ENCODE measurements around the gene RNF150. TPM values are rescaled to one million over a fixed set of nuclear protein-coding genes. Genes with fewer than 3 reads are reported as not detected.

RNF150 gene
- total and polyA plus RNA-seq, 2 of the 8 experiments (the other 6 are each of a cell fraction or from before 2014, with no cell fraction given): 3.4 to 4.8 TPM

DNA sequence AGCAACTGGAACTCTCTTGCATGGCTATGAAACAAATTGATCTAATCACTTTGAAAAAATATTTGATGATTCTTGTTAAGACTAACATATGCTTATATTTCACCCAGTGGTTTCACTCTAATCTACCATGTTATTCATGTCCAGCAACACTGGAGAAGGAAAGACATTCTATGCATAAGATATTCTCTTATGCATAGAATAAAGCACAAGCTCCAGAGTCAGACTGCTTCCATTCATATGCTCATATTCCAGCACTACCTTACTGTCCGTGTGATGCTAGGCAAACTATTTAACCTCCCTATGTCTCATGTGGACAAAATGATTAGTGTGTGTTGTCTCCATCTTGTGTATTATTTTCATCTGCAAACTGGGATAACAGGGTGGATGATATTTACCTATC lies 124.1 kb downstream of the RNF150 start:
- CTCF ChIA-PET (ENCODE audit: partially characterized antibody): no interaction called here
- Histone ChIP-seq H3K23me2 (ENCODE audit: low read depth, low read length) (no peaks in the 10 kb centered on the region), H3K9me3 (ENCODE audit: insufficient read depth in 2 of 2, low read depth in 1 of 2, low read length in 1 of 2) (peaks cover 0 to 6% of the 10 kb centered on the region in 2 experiments; a peak in 1 of 4 replicates), H3K9ac (replicated peaks in 1 of 4; ENCODE audit: extremely low read depth in 1 of 4, low read depth in 3 of 4, low read length in 3 of 4) (no peak overlapping the region), H4K8ac (ENCODE audit: extremely low read depth, insufficient read depth, low read length) (no peak overlapping the region), H3K23ac (ENCODE audit: insufficient read length) (no peak overlapping the region), H3K4me1 (replicated peaks in 1 of 4; ENCODE audit: control insufficient read depth in 3 of 4, insufficient read depth in 4 of 4, low read length in 3 of 4) (no peaks in the 10 kb centered on the region), H4K91ac (replicated peaks; ENCODE audit: insufficient read length, low read length) (no peak overlapping the region), H3K4me2 (ENCODE audit: insufficient read depth in 1 of 2, low read depth in 2 of 2, low read length in 2 of 2) (no peak overlapping the region), H3K27me3 (replicated peaks in 1 of 4; ENCODE audit: control insufficient read depth in 3 of 4, extremely low read depth in 1 of 4, insufficient read depth in 3 of 4, low read length in 3 of 4) (no peaks in the 10 kb centered on the region), H2BK15ac (ENCODE audit: low read length) (no peak overlapping the region), H2BK12ac (ENCODE audit: low read depth, low read length) (no peak overlapping the region), H2AFZ (ENCODE audit: low read length) (no peak overlapping the region), H2BK120ac (replicated peaks; ENCODE audit: low read depth, low read length) (no peak overlapping the region), H3K4ac (replicated peaks; ENCODE audit: insufficient read length, low read depth, low read length) (no peak overlapping the region), H4K5ac (ENCODE audit: insufficient read length, low read depth, low read length) (no peak overlapping the region), H3K56ac (replicated peaks; ENCODE audit: insufficient read length, low read depth, low read length) (no peak overlapping the region), H3K14ac (ENCODE audit: insufficient read length) (no peak overlapping the region), H3K79me1 (ENCODE audit: low read depth, low read length) (no peaks in the 10 kb centered on the region), H3K27ac (ENCODE audit: low read depth, low read length) (no peak overlapping the region), H2BK5ac (ENCODE audit: low read depth, low read length) (no peak overlapping the region), H2BK20ac (ENCODE audit: low read length) (no peak overlapping the region), H3K79me2 (ENCODE audit: control insufficient read depth in 1 of 2, insufficient read depth in 2 of 2, low read length in 2 of 2) (no peaks in the 10 kb centered on the region), H4K20me1 (replicated peaks in 1 of 2; ENCODE audit: control insufficient read depth in 1 of 2, insufficient read depth in 2 of 2, low read length in 2 of 2) (no peaks in the 10 kb centered on the region), H3K36me3 (ENCODE audit: control insufficient read depth in 2 of 4, insufficient read depth in 4 of 4, low read length in 3 of 4) (no peaks in the 10 kb centered on the region), H3K4me3 (ENCODE audit: extremely low read depth in 1 of 4, insufficient read depth in 2 of 4, low read depth in 3 of 4, low read length in 4 of 4) (no peak overlapping the region), H2AK5ac (ENCODE audit: low read depth, low read length) (no peak overlapping the region), H3K18ac (ENCODE audit: extremely low read depth, low read length) (no peak overlapping the region)
- FAIRE-seq (no peak), DNase-seq (ENCODE audit: low read depth in 1 of 2, low spot score in 2 of 2) (no peak)
- POLR2A ChIA-PET (ENCODE audit: partially characterized antibody): no interaction called here
- TF ChIP-seq NRF1 (IDR thresholded peaks at IDR 0.05; ENCODE audit: low read depth, low read length) (no peak), SP2 (IDR thresholded peaks at IDR 0.05; ENCODE audit: low read length) (no peak), TAF1 (IDR thresholded peaks at IDR 0.05; ENCODE audit: low read depth, low read length) (no peak), ZNF274 (IDR thresholded peaks at IDR 0.05; ENCODE audit: borderline replicate concordance, extremely low read depth, low read length) (no peak), CHD2 (IDR thresholded peaks at IDR 0.05; ENCODE audit: low read length) (no peak), BRCA1 (IDR thresholded peaks at IDR 0.05; ENCODE audit: low read depth, low read length) (no peak), NANOG (IDR thresholded peaks at IDR 0.05; ENCODE audit: insufficient read depth, low read depth, low read length, poor library complexity, severe bottlenecking) (no peak), TEAD4 (IDR thresholded peaks at IDR 0.05; ENCODE audit: low read depth, low read length) (no peak)
- TF ChIP-seq, protein P1, sequence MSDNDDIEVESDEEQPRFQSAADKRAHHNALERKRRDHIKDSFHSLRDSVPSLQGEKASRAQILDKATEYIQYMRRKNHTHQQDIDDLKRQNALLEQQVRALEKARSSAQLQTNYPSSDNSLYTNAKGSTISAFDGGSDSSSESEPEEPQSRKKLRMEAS (IDR thresholded peaks at IDR 0.05): no peak
- WGBS, 2 experiments (ENCODE audit: extremely low coverage in 1 of 2, insufficient coverage in 1 of 2, insufficient read length in 1 of 2, insufficient replicate concordance in 2 of 2, low coverage in 1 of 2, low lambda C conversion rate in 2 of 2, missing lambda C conversion rate in 1 of 2): 92% methylated on average over 1 of the region's 1 CpG; no CpG with 5 or more reads in 1 of the 2 experiments

Measured in H1 (cell line).